ENCODE measurements around the gene XRCC6. TPM values are rescaled to one million over a fixed set of nuclear protein-coding genes. Genes with fewer than 3 reads are reported as not detected.

Gene XRCC6
- total and polyA plus RNA-seq, 9 of the 15 experiments (the other 6 are each of a cell fraction or from before 2014, with no cell fraction given), result 151 to 440 (median 318) TPM

DNA sequence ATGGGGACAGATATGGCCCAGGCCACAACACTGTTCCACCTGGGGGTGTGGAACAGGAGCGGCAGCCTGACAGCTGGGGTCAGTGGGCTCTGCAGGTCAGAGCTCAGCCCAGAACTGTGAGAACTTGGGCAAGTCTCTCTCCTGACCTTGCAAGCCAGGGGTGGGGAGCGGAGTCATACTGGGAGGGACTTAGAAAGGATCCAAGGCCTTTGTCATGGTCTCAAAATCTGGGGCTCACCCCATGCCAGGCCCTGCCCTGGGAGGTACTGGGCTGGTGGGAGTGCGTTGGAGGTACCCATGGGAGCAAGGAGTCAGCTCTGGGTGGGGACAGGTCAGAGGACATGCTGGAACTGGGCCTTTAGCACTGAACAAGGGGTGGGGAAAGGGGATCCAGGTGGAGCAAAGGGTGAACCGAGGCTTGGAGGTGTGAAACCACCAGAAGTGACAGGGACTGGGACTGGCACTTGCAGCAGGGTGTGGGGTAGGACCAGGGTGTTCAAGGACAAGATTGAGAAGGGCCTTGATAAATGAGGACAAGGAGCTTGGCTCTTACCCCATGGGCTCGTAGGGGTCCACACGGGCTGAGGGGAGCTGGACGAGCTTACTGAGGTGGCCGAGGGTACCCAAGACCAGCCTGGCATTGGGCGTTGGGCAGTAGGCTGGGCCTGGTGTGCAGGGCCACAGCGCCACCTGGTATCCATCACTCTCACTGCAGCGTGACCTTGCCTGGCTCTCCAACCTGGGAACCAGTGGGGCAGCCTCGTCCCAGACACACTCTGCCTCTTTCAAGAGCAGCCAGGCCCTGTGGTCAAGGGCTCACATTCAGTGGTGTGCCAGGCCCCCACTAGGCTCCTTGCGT lies 24.1 kb upstream of the XRCC6 start (continued):
- TF ChIP-seq, protein P1, sequence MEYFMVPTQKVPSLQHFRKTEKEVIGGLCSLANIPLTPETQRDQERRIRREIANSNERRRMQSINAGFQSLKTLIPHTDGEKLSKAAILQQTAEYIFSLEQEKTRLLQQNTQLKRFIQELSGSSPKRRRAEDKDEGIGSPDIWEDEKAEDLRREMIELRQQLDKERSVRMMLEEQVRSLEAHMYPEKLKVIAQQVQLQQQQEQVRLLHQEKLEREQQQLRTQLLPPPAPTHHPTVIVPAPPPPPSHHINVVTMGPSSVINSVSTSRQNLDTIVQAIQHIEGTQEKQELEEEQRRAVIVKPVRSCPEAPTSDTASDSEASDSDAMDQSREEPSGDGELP (CRISPR knock-in tag; IDR thresholded peaks at IDR 0.05; ENCODE audit: borderline replicate concordance), result no peak; the same call in 1 of the 2 replicates
- TF ChIP-seq PRMT5 (CRISPR knock-in tag; IDR thresholded peaks at IDR 0.05) (no peak), PRDM10 (IDR thresholded peaks at IDR 0.05; ENCODE audit: partially characterized antibody) (no peak), HMG20B (CRISPR knock-in tag; IDR thresholded peaks at IDR 0.05) (no peak), ARNT (IDR thresholded peaks at IDR 0.05) (no peak), PHF8 (IDR thresholded peaks at IDR 0.05; ENCODE audit: borderline replicate concordance, low read length) (no peak), ZNF609 (CRISPR knock-in tag; IDR thresholded peaks at IDR 0.05; ENCODE audit: borderline replicate concordance) (no peak), MCM7 (IDR thresholded peaks at IDR 0.05) (no peak), ADNP (tag; IDR thresholded peaks at IDR 0.05) (no peak), NR2C1 (IDR thresholded peaks at IDR 0.05) (no peak), NR2C1 (tag; IDR thresholded peaks at IDR 0.05) (0 out of 2 replicates have a peak, but pooled peaks have one; percentile 19), MYNN (IDR thresholded peaks at IDR 0.05) (peak; percentile 73; the same call in 1 of the 2 replicates), MYNN (CRISPR knock-in tag; IDR thresholded peaks at IDR 0.05) (no peak), RBM14 (IDR thresholded peaks at IDR 0.05; ENCODE audit: borderline replicate concordance, insufficient read depth, low read depth, low read length) (no peak)
- TF ChIP-seq, protein P2, sequence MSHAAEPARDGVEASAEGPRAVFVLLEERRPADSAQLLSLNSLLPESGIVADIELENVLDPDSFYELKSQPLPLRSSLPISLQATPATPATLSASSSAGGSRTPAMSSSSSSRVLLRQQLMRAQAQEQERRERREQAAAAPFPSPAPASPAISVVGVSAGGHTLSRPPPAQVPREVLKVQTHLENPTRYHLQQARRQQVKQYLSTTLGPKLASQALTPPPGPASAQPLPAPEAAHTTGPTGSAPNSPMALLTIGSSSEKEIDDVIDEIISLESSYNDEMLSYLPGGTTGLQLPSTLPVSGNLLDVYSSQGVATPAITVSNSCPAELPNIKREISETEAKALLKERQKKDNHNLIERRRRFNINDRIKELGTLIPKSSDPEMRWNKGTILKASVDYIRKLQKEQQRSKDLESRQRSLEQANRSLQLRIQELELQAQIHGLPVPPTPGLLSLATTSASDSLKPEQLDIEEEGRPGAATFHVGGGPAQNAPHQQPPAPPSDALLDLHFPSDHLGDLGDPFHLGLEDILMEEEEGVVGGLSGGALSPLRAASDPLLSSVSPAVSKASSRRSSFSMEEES (CRISPR knock-in tag; IDR thresholded peaks at IDR 0.05), result no peak

All from K562 (cell line).